Lower lobe of right lung (tissue), 2 donors: ENCODE results near the gene RASAL3. TPM values are rescaled to one million over a fixed set of nuclear protein-coding genes. Genes with fewer than 3 reads are reported as not detected.

Experiments used
- ATAC-seq, 2 donors: fragments of 200-7000 bp; cut with Tn5 transposase; one replicate each; pipeline ENCODE4 v1.9.1; 2020 to 2022; ENCODE audit warnings: mild to moderate bottlenecking in 2 of 2, moderate library complexity in 2 of 2
- DNase-seq: peaks from one replicate; pipeline ENCODE4 v3.0.0-alpha.2; 2020
- H3K27ac ChIP-seq: fragments of 200-600 bp; one replicate; pipeline ENCODE4 v1.8.0; 2022
- H3K27me3 ChIP-seq: fragments of 200-600 bp; one replicate; pipeline ENCODE4 v1.8.0; 2022; ENCODE audit warnings: low read depth
- H3K36me3 ChIP-seq: fragments of 200-600 bp; one replicate; pipeline ENCODE4 v1.8.0; 2022; ENCODE audit warnings: mild to moderate bottlenecking
- H3K4me1 ChIP-seq: fragments of 200-600 bp; one replicate; pipeline ENCODE4 v1.8.0; 2022
- H3K4me3 ChIP-seq: fragments of 200-600 bp; one replicate; pipeline ENCODE4 v1.8.0; 2022; ENCODE audit warnings: mild to moderate bottlenecking
- H3K9me3 ChIP-seq: fragments of 200-600 bp; one replicate; pipeline ENCODE4 v1.8.0; 2022
- intact Hi-C: fragments of 100-400 bp; cut with DNase I; formaldehyde crosslinking; loops from one replicate; pipeline ENCODE4 v1.11.0; 2022
- total RNA-seq: library from RNA; stranded (reverse); fragmentation: NEBNext Ultra II Directional; extraction: Animal tissue kit (Norgen Biotek cat#: 25700); gene quantifications from one replicate; pipeline ENCODE4 v1.2.1, GENCODE V29; 2021
- TF ChIP-seq, protein P1 (sequence below): fragments of 200-600 bp; IDR thresholded peaks from one replicate; pipeline ENCODE4 v1.8.0; 2022; ENCODE audit warnings: antibody characterized with exemption, mild to moderate bottlenecking
- donor health status: DM: no; HTN: yes; CAD: no; lungs with severe emphysema.

RASAL3 gene
- total RNA-seq, 1 donor from 2014 or later: 15.0 TPM

DNA sequence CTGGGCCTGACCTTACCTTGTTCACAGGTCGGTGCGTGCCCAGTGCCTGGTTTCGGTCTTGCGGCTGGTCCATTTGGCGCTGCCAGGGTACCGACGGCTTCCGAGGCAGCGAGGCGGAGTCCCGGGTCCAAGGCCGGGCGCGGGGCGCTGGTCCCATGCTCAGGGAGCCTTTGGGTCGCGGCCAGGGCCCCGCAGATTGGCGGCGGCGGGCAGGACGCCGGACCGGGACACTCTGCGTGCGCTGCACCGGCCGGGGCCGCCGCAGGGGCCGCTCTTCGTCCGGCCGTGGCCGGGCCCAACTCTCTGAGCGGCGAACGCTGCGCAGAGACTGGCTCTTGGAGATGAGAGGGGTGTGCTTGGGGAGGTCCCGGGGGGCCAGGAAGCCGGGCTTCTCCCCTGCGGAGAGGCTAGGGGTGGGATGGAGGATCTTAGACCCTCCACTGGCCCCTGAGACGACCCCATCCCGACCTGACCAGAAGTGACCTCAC, 11.2 kb downstream of the RASAL3 start:
- Histone ChIP-seq H3K9me3 (no peaks in the 10 kb centered on the region), H3K27me3 (peaks cover 34% of the 10 kb centered on the region), H3K27ac (peak overlapping the region; percentile 43), H3K36me3 (peaks cover 6% of the 10 kb centered on the region), H3K4me1 (peaks cover 20% of the 10 kb centered on the region), H3K4me3 (peak overlapping the region; percentile 54)
- ATAC-seq (peak; percentile 43 to 44), DNase-seq (peak; percentile 59)
- intact Hi-C loops: no loop called here
- TF ChIP-seq, protein P1, sequence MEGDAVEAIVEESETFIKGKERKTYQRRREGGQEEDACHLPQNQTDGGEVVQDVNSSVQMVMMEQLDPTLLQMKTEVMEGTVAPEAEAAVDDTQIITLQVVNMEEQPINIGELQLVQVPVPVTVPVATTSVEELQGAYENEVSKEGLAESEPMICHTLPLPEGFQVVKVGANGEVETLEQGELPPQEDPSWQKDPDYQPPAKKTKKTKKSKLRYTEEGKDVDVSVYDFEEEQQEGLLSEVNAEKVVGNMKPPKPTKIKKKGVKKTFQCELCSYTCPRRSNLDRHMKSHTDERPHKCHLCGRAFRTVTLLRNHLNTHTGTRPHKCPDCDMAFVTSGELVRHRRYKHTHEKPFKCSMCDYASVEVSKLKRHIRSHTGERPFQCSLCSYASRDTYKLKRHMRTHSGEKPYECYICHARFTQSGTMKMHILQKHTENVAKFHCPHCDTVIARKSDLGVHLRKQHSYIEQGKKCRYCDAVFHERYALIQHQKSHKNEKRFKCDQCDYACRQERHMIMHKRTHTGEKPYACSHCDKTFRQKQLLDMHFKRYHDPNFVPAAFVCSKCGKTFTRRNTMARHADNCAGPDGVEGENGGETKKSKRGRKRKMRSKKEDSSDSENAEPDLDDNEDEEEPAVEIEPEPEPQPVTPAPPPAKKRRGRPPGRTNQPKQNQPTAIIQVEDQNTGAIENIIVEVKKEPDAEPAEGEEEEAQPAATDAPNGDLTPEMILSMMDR: peak; percentile 34

DNA sequence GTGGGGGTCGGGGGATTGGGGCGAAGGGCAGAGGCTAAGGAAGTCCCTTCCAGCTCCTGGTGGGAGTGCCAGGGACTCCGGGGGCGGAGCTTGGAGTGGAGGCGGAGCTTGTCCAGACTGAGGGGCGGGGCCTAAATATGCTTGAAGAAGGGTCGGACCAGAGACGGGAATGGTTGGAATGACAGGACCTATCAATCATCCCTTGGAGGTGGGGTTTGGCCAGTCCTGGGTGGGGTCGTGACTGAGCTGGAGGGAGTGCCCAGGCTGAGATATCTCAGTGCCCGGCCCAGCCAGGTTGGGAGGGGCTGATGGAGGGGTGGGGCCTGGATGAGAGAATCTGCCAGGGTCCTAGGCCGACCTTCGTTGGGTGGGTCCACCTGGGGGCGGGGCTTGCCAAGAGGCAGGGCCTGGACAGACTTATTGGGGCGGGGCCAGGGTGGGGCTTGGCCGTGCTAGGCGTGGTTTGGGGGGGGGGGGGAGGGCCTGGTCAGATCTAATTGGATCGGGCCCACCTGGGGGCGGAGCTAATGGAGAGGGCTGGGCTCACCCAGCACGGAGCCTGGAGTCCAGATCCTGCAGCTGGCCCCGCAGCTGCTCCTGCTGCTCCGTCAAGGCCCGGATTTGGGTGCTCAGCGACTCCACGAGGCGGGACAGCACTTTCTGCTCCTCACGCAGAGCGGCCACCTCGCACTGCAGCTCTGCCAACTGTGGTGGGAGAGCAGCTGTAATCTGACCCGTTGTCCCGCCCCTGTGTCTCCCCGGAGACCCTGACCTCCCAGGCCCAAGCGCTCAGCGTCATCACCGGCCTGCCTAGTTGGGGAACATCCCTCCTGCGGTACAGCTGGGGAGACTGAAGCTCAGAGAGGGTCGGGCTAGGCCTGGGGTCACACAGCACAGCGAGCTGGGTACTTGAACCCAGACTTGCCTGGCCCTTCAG, 12.0 kb downstream of the RASAL3 start:
- Histone ChIP-seq H3K27ac (peak overlapping the region; percentile 43), H3K36me3 (peaks cover 6% of the 10 kb centered on the region), H3K9me3 (no peaks in the 10 kb centered on the region), H3K27me3 (peaks cover 28% of the 10 kb centered on the region), H3K4me1 (peaks cover 20% of the 10 kb centered on the region), H3K4me3 (peak overlapping the region; percentile 54)
- TF ChIP-seq, protein P1: no peak
- DNase-seq (peak; percentile 91), ATAC-seq (peak; percentile 76 to 79)
- intact Hi-C loops: no loop called here

DNA sequence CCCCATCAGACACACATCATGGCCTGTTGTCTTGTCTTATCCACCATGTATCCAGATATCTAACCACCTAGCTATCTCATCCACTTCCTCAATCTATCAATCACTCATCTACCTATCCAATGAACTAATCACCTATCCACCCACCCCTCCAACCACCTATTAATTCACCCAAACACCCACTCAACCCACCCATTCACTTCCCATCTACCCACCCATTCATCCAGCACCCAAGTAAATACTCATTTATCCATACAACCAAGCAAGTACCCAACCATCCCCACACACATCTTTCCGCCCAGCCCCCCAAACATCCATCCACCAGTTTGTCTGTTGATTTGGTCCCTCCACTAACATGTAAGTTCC, 13.8 kb downstream of the RASAL3 start:
- ATAC-seq (no peak), DNase-seq (no peak)
- peak overlapping the region; percentile 74 for H3K27ac ChIP-seq
- no peak overlapping the region for H3K4me3 ChIP-seq
- H3K9me3 ChIP-seq: no peaks in the 10 kb centered on the region
- intact Hi-C loops: no loop called here
- peaks cover 20% of the 10 kb centered on the region for H3K4me1 ChIP-seq
- TF ChIP-seq, protein P1: no peak
- peaks cover 11% of the 10 kb centered on the region for H3K27me3 ChIP-seq
- peaks cover 6% of the 10 kb centered on the region for H3K36me3 ChIP-seq

DNA sequence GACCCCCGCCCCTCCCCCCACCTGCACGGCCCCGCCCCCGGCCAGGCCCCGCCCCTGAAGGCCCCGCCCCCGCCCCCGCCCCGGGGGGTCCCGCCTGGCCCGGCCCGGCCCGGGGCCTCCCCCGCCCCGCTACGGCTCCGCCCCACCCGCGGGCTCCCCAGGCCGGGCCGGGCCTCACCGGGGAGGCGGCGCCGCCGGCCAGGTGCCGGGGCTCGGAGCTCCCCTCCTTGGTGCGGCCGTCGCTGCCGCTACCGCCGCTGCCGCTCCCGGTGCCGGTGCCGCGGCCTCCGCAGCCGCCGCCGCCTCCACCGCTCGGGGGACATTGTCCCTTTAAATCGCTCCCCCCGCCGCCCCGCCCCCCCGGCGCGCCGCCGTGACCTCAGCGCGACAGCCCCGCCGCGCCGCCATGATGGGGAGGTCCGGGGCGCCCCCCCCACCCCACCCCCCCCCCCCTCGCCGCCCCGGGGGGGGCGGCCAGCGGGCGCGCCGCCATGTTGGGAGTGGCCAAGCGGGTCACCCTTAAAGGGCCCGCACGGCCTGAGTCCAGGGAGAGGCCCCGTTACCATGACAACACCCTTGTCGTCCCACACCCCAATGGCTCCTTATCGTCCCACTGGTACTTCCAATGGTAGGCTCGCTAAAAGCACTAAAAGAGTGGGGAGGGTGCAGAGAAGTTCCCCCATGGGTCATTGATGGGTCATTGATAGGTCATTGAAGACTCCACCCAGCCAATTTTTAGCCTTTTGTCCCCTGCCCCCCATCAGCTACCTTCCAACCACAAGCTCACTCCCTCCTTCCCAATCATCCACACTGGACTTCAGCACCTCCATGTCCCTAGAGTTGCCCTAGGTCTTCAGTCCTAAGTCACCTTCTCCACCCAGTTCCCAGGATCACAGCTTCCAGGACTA, 14.5 kb downstream of the RASAL3 start, which contains the start of gene WIZ:
Gene WIZ (minus strand): TSS at position 337 of the 908 bp plus-strand sequence. CDS start 1,649 bp downstream, outside the sequence.
- DNase-seq (peak; percentile 92), ATAC-seq (peak; percentile 50 to 54)
- Histone ChIP-seq H3K36me3 (peaks cover 9% of the 10 kb centered on the region), H3K4me3 (peak within 1 kb of the TSS; percentile 72), H3K27ac (peak within 1 kb of the TSS; percentile 74), H3K4me1 (peaks cover 20% of the 10 kb centered on the region), H3K9me3 (no peaks in the 10 kb centered on the region), H3K27me3 (peaks cover 5% of the 10 kb centered on the region)
- intact Hi-C loops: no loop called here
- TF ChIP-seq, protein P1: no peak
